ENCODE measurements around the gene ETV3. TPM values are rescaled to one million over a fixed set of nuclear protein-coding genes. Genes with fewer than 3 reads are reported as not detected.

ETV3 gene
- total RNA-seq, 1 experiment from 2014 or later, result 36.3 TPM

- H2BK12ac ChIP-seq (ENCODE audit: insufficient read length, low read depth, low read length), result no peak overlapping the region
- no peaks in the 10 kb centered on the region for H3K9me3 ChIP-seq (ENCODE audit: control insufficient read depth, low read depth, low read length)
- H3K9ac ChIP-seq (ENCODE audit: extremely low read depth, insufficient read length, low read length), result no peak overlapping the region
- no peak for DNase-seq
- H2BK120ac ChIP-seq (ENCODE audit: low read depth, low read length, poor library complexity, severe bottlenecking), result no peak overlapping the region
- no peak overlapping the region for H3K4ac ChIP-seq (ENCODE audit: low read depth, low read length)
- no peak overlapping the region for H3K4me2 ChIP-seq (ENCODE audit: insufficient read depth, insufficient read length, low read length)
- no peak overlapping the region for H3T11ph ChIP-seq (ENCODE audit: low read length)
- no peak overlapping the region for H2AFZ ChIP-seq (ENCODE audit: low read length)
- no peak overlapping the region for H2BK15ac ChIP-seq (ENCODE audit: low read depth, low read length)
- no peaks in the 10 kb centered on the region for H3K79me2 ChIP-seq (ENCODE audit: insufficient read depth, low read length)
- H3K4me3 Mint-ChIP-seq, result no peak overlapping the region
- no peaks in the 10 kb centered on the region for H3K9me3 Mint-ChIP-seq
- no peaks in the 10 kb centered on the region for H3K79me1 ChIP-seq (ENCODE audit: insufficient read depth, low read depth, low read length, poor library complexity, severe bottlenecking)
- no peaks in the 10 kb centered on the region for H3K36me3 Mint-ChIP-seq (ENCODE audit: insufficient read depth in 1 of 3, low read depth in 3 of 3)
- no peak for TF ChIP-seq CTCF (conservative IDR thresholded peaks at IDR 0.05)
- H4K91ac ChIP-seq (ENCODE audit: insufficient read length, low read depth, low read length), result no peak overlapping the region
- no peak overlapping the region for H4K8ac ChIP-seq (replicated peaks; ENCODE audit: insufficient read length, low read depth, low read length)
- no CpG with 5 or more reads among the region's 6 CpGs for WGBS (ENCODE audit: extremely low coverage, insufficient read length, low lambda C conversion rate)
- no peaks in the 10 kb centered on the region for H3K4me1 ChIP-seq (ENCODE audit: insufficient read depth, low read length)
- no peak overlapping the region for H2AK5ac ChIP-seq (ENCODE audit: insufficient read length, low read length)
- H2BK5ac ChIP-seq (ENCODE audit: insufficient read length, low read length), result no peak overlapping the region
- peaks cover 3% of the 10 kb centered on the region for H3K27me3 Mint-ChIP-seq (ENCODE audit: low read depth)
- H4K20me1 ChIP-seq (ENCODE audit: control insufficient read depth, insufficient read depth, insufficient read length), result no peaks in the 10 kb centered on the region
- no peak overlapping the region for H4K5ac ChIP-seq (ENCODE audit: insufficient read length, low read depth, low read length)
- no peak overlapping the region for H3K18ac ChIP-seq (ENCODE audit: insufficient read length, low read depth, low read length)
- no peak overlapping the region for H3K27ac Mint-ChIP-seq
- H3K27me3 ChIP-seq (ENCODE audit: insufficient read depth, low read length), result no peaks in the 10 kb centered on the region
- no peak overlapping the region for H3K14ac ChIP-seq (ENCODE audit: insufficient read depth, low read length)
- no peaks in the 10 kb centered on the region for H3K23me2 ChIP-seq (ENCODE audit: insufficient read length, low read depth, low read length, poor library complexity, severe bottlenecking)
- H3K23ac ChIP-seq (ENCODE audit: insufficient read length, low read depth, low read length), result no peak overlapping the region
- H2BK20ac ChIP-seq (ENCODE audit: low read depth, low read length, poor library complexity, severe bottlenecking), result no peak overlapping the region
- no peak overlapping the region for H3K56ac ChIP-seq (ENCODE audit: insufficient read length, low read depth, low read length)
- no peak overlapping the region for H3K27ac ChIP-seq (ENCODE audit: insufficient read length, low read depth, low read length)
- peaks cover 27% of the 10 kb centered on the region in 2 experiments for H3K4me1 Mint-ChIP-seq
Observed at GRCh38 chr1:157150631-157151030, 12.4 kb upstream of the ETV3 start.
